Osteocyte (in vitro differentiated cells): ENCODE data around the gene ZBTB17. TPM values are rescaled to one million over a fixed set of nuclear protein-coding genes. Genes with fewer than 3 reads are reported as not detected.

Experiments used
- DNase-seq: peaks from one replicate; pipeline ENCODE4 v3.0.0; 2021; ENCODE audit warnings: mixed read lengths; ENCODE audit not compliant: unreplicated experiment; ENCODE audit errors: extremely low spot score
- H3K27ac Mint-ChIP-seq: one replicate; pipeline ENCODE4 v1.8.0; 2021; ENCODE audit warnings: mild to moderate bottlenecking, mixed read lengths; ENCODE audit not compliant: unreplicated experiment
- H3K27me3 Mint-ChIP-seq: one replicate; pipeline ENCODE4 v1.8.0; 2021; ENCODE audit warnings: mixed read lengths; ENCODE audit not compliant: unreplicated experiment
- H3K36me3 Mint-ChIP-seq: one replicate; pipeline ENCODE4 v1.8.0; 2021; ENCODE audit warnings: mixed read lengths; ENCODE audit not compliant: unreplicated experiment
- H3K4me1 Mint-ChIP-seq: one replicate; pipeline ENCODE4 v1.8.0; 2021; ENCODE audit warnings: mixed read lengths; ENCODE audit not compliant: unreplicated experiment
- H3K4me3 Mint-ChIP-seq: one replicate; pipeline ENCODE4 v1.8.0; 2021; ENCODE audit warnings: mild to moderate bottlenecking, moderate library complexity, mixed read lengths; ENCODE audit not compliant: unreplicated experiment
- H3K9me3 Mint-ChIP-seq: one replicate; pipeline ENCODE4 v1.8.0; 2021; ENCODE audit warnings: mixed read lengths; ENCODE audit not compliant: unreplicated experiment
- total RNA-seq: library from RNA; stranded (reverse); gene quantifications from 2 replicates; pipeline ENCODE4 v1.2.1, GENCODE V29; 2021
- TF ChIP-seq, protein P1 (sequence below): fragments of 200-600 bp; sonication (generic); IDR thresholded peaks from 2 replicates; pipeline ENCODE4 v1.5.0; 2021; ENCODE audit warnings: antibody characterized with exemption, mild to moderate bottlenecking, moderate library complexity

Gene ZBTB17
- total RNA-seq, 1 donor from 2014 or later: 37.2 TPM

DNA sequence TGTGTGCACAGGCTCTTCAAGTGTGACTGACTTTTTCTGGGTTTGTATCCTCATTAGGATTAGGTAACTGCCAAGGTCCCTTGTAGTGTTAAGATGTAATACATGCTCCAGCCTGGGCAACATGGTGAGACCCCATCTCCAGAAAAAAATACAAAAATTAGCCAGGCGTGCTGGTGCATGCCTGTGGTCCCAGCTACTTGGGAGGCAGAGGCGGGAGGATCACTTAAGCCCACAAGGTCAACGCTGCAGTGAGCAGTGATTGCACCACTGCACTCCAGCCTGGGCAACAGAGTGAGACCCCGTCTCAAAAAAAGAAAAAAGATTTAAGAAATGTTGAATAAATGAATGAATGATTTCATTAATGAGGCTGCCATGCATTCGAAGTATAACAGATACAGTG, 15.1 kb downstream of the ZBTB17 start:
- H3K4me1 Mint-ChIP-seq: peaks cover 67% of the 10 kb centered on the region
- H3K36me3 Mint-ChIP-seq: peaks cover 5% of the 10 kb centered on the region
- TF ChIP-seq, protein P1, sequence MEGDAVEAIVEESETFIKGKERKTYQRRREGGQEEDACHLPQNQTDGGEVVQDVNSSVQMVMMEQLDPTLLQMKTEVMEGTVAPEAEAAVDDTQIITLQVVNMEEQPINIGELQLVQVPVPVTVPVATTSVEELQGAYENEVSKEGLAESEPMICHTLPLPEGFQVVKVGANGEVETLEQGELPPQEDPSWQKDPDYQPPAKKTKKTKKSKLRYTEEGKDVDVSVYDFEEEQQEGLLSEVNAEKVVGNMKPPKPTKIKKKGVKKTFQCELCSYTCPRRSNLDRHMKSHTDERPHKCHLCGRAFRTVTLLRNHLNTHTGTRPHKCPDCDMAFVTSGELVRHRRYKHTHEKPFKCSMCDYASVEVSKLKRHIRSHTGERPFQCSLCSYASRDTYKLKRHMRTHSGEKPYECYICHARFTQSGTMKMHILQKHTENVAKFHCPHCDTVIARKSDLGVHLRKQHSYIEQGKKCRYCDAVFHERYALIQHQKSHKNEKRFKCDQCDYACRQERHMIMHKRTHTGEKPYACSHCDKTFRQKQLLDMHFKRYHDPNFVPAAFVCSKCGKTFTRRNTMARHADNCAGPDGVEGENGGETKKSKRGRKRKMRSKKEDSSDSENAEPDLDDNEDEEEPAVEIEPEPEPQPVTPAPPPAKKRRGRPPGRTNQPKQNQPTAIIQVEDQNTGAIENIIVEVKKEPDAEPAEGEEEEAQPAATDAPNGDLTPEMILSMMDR: no peak
- no peak overlapping the region for H3K4me3 Mint-ChIP-seq
- no peaks in the 10 kb centered on the region for H3K27me3 Mint-ChIP-seq
- DNase-seq: no peak
- H3K27ac Mint-ChIP-seq: no peak overlapping the region
- no peaks in the 10 kb centered on the region for H3K9me3 Mint-ChIP-seq

DNA sequence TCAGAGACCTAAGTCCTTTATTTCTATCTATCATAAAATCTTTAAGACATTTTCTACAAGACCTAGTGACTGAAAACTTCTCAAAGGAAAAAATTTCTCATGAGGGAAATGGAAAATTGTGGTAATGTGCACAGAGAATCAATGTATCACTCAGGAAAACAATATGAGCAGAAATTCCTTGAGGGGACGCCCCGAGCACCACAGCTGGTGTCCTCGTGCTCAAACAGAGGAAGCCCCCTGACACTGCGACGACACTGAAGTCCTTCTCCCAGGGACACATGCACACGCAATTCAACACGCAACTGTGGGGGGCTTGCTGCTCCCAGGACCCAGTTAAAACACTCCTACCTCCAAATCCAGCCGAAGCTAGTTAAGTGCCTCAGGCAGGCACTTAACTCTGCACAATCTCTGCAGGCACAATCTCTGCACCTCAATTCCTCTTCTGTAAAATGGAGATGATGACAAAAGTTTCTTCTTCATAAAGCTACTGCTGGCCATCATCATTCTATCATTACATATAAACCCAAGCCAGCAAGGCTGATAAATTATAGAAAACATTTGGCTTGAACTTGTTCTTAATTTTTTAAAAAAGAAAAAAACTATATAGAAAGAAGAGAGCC, 16.0 kb downstream of the ZBTB17 start:
- DNase-seq: no peak
- no peak overlapping the region for H3K4me3 Mint-ChIP-seq
- H3K27me3 Mint-ChIP-seq: no peaks in the 10 kb centered on the region
- H3K36me3 Mint-ChIP-seq: peaks cover 5% of the 10 kb centered on the region
- TF ChIP-seq, protein P1: no peak
- no peak overlapping the region for H3K27ac Mint-ChIP-seq
- no peaks in the 10 kb centered on the region for H3K9me3 Mint-ChIP-seq
- peaks cover 60% of the 10 kb centered on the region for H3K4me1 Mint-ChIP-seq

DNA sequence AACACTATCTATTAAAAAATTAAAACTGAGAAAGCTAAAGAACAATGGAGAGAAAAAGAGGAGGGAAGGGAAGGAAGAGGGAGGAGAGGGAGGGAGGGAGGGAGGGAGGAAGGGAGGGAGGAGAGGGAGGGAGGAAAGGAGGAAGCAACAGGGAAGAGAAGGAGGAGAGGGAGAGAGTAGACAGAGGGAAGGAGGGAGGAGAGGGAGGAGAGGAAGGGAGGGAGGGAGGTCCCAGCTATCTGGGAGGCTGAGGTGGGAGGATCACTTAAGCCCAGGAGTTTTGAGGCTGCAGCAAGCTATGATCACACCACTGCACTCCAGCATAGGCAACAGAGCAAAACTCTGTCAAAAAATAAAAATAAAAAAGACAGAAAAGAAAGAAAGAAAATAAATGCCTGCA, 16.5 kb downstream of the ZBTB17 start:
- Mint-ChIP-seq H3K4me1 (peaks cover 57% of the 10 kb centered on the region), H3K27me3 (no peaks in the 10 kb centered on the region), H3K4me3 (no peak overlapping the region)

DNA sequence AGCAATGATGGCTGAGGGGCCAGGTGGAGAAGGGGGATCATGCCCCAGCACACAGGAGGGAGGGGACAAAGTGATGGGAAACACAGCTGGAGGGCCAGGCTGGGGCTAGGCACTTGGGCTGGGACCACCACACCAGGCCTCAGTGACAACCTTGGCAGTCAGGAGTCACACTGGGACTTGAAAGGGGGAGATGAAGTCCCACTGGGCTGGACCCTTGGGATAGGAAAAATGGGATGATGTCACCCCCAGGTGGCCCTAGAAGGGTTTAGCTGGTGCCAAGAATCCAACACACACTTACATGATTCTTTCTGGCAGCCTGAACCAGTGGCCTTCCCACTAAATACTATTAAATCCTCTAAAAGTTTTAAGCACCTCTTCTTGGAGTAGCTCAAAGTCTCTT, 17.1 kb downstream of the ZBTB17 start:
- H3K27ac Mint-ChIP-seq: peak overlapping the region; percentile 73
- H3K4me1 Mint-ChIP-seq: peaks cover 55% of the 10 kb centered on the region
- H3K9me3 Mint-ChIP-seq: no peaks in the 10 kb centered on the region
- peaks cover 4% of the 10 kb centered on the region for H3K36me3 Mint-ChIP-seq
- TF ChIP-seq, protein P1: peak; percentile 28
- DNase-seq: no peak
- no peaks in the 10 kb centered on the region for H3K27me3 Mint-ChIP-seq
- H3K4me3 Mint-ChIP-seq: no peak overlapping the region

More for the DNA sequence above, 16.5 kb downstream of the ZBTB17 start:
- H3K27ac Mint-ChIP-seq: peak overlapping the region; percentile 73
- no peaks in the 10 kb centered on the region for H3K9me3 Mint-ChIP-seq
- TF ChIP-seq, protein P1: no peak
- peaks cover 5% of the 10 kb centered on the region for H3K36me3 Mint-ChIP-seq
- DNase-seq: no peak

DNA sequence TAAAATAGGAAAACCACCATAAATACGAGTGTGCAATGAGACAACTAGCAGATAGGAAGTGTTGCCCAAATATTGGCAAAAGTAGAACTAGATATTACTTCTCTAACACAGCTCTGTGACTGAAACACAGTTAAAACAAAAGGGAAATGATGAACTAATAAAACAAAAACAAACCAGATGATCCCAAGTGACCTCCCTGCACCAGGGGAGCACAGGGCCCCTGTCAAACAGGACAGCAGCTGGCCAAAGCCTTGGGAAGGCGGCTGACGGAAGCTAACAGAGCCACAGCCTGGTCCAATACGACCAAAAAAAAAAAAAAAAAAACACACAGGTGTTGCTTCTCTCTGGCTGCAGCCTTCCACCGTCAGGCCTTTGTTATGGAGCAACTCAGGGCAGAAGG, 17.8 kb downstream of the ZBTB17 start:
- peak overlapping the region; percentile 73 for H3K27ac Mint-ChIP-seq
- no peaks in the 10 kb centered on the region for H3K9me3 Mint-ChIP-seq
- peaks cover 55% of the 10 kb centered on the region for H3K4me1 Mint-ChIP-seq
- H3K4me3 Mint-ChIP-seq: no peak overlapping the region
- H3K36me3 Mint-ChIP-seq: peaks cover 4% of the 10 kb centered on the region
- no peak for DNase-seq
- H3K27me3 Mint-ChIP-seq: no peaks in the 10 kb centered on the region
- TF ChIP-seq, protein P1: no peak
